ENCODE results near the gene TKFC. TPM values are rescaled to one million over a fixed set of nuclear protein-coding genes. Genes with fewer than 3 reads are reported as not detected.

TKFC gene
- total and polyA plus RNA-seq, 9 of the 15 experiments (the other 6 are each of a cell fraction or from before 2014, with no cell fraction given) = 2.0 to 61.7 (median 28.5) TPM

- DNase-seq (ENCODE audit: extremely low read depth in 1 of 4, low spot score in 3 of 4) = no peak
- Histone ChIP-seq H3K4me1 (replicated peaks in 1 of 2; ENCODE audit: control insufficient read depth in 2 of 2, insufficient read depth in 2 of 2, low read length in 2 of 2) (peaks cover 4 to 7% of the 10 kb centered on the region in 2 experiments; a peak in 4 of 5 replicates), H4K20me1 (replicated peaks; ENCODE audit: control insufficient read depth, insufficient read depth, low read length) (no peaks in the 10 kb centered on the region), H3K9ac (ENCODE audit: insufficient read depth in 1 of 2, low read depth in 2 of 2, low read length in 2 of 2) (no peak overlapping the region), H3K27ac (ENCODE audit: extremely low read depth, low read depth, low read length) (no peak overlapping the region), H3K9me3 (replicated peaks; ENCODE audit: control insufficient read depth, insufficient read depth, low read depth, low read length) (peaks cover 3% of the 10 kb centered on the region; the same call in 1 of the 2 replicates), H3K27me3 (ENCODE audit: control insufficient read depth in 2 of 2, insufficient read depth in 2 of 2, low read length in 2 of 2) (no peaks in the 10 kb centered on the region), H3K4me2 (ENCODE audit: insufficient read depth, low read length) (no peak overlapping the region), H2AFZ (ENCODE audit: low read depth, low read length) (no peak overlapping the region), H3K36me3 (ENCODE audit: control insufficient read depth, insufficient read depth, low read length) (peaks cover 51% of the 10 kb centered on the region), H3K79me2 (ENCODE audit: control insufficient read depth, insufficient read depth, low read length) (no peaks in the 10 kb centered on the region), H3K9me1 (ENCODE audit: control insufficient read depth, insufficient read depth, low read length) (no peaks in the 10 kb centered on the region), H3K4me3 (no peak overlapping the region)
- POLR2A ChIA-PET = interaction anchor here (0.6 to 4.7 kb wide), 3 partner anchors 9 to 21 kb away, joined by 3 to 37 read pairs (median 3); partner anchors contain the start of genes CYB561A3 and TMEM138
- intact Hi-C loops (cut with micrococcal nuclease) (no loop called here), in situ Hi-C loops (cut with MboI) (no loop called here)
- CTCF ChIA-PET (ENCODE audit: low intra/inter-chr PET ratio) = no interaction called here
- TF ChIP-seq, protein P1, sequence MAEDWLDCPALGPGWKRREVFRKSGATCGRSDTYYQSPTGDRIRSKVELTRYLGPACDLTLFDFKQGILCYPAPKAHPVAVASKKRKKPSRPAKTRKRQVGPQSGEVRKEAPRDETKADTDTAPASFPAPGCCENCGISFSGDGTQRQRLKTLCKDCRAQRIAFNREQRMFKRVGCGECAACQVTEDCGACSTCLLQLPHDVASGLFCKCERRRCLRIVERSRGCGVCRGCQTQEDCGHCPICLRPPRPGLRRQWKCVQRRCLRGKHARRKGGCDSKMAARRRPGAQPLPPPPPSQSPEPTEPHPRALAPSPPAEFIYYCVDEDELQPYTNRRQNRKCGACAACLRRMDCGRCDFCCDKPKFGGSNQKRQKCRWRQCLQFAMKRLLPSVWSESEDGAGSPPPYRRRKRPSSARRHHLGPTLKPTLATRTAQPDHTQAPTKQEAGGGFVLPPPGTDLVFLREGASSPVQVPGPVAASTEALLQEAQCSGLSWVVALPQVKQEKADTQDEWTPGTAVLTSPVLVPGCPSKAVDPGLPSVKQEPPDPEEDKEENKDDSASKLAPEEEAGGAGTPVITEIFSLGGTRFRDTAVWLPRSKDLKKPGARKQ (CRISPR knock-in tag; IDR thresholded peaks at IDR 0.05) = no peak
- TF ChIP-seq CREB3L1 (IDR thresholded peaks at IDR 0.05; ENCODE audit: borderline replicate concordance, low read depth) (no peak), CTCFL (IDR thresholded peaks at IDR 0.05; ENCODE audit: borderline replicate concordance, insufficient read depth, low read depth, low read length, poor library complexity, severe bottlenecking) (no peak), SRSF1 (IDR thresholded peaks at IDR 0.05; ENCODE audit: low read depth, low read length) (no peak), CBX1 (IDR thresholded peaks at IDR 0.05; ENCODE audit: low read depth) (no peak)
- FAIRE-seq = no peak
- 89% methylated on average over 8 of the region's 8 CpGs for WGBS (ENCODE audit: insufficient coverage, low coverage, missing lambda C conversion rate)
- no peak for ATAC-seq
- no TSS peak for BruUV-seq (replicated peaks)
Observed at GRCh38 chr11:61372659-61373420, 39.8 kb downstream of the TKFC start.

Measured in K562 (cell line).